AG04450 (cell line): ENCODE data around the gene HES2. TPM values are rescaled to one million over a fixed set of nuclear protein-coding genes. Genes with fewer than 3 reads are reported as not detected.
"Not testable (repeated sequence)": the region's sequence is repeated elsewhere in the genome, so short reads cannot be mapped to it uniquely, and the experiment has no call there.

Experiments
- CTCF ChIA-PET: fragments of 300-600, 350-600 bp; formaldehyde crosslinking; extraction: SDS; loops from one replicate; lab custom pipeline; 2022; ENCODE audit warnings: antibody characterized with exemption, inconsistent platforms; lab: Charles Lee
- POLR2A ChIA-PET: fragments of 350-600 bp; formaldehyde crosslinking; extraction: SDS; loops from one replicate; lab custom pipeline; 2021; ENCODE audit warnings: antibody characterized with exemption, inconsistent platforms; lab: Yijun Ruan, JAX
- DNase-seq: peaks from one replicate; pipeline ENCODE4 v3.0.0-alpha.2; 2011; ENCODE audit warnings: low read depth, low spot score
- H3K27ac ChIP-seq: one replicate; pipeline ENCODE4 v1.5.1; 2012; ENCODE audit warnings: low read depth, low read length, control low read depth
- H3K27me3 ChIP-seq: one replicate; pipeline ENCODE4 v1.6.0; 2012; ENCODE audit warnings: low read length; ENCODE audit not compliant: control insufficient read depth, insufficient read depth
- H3K4me3 ChIP-seq: 2 replicates; pipeline ENCODE4 v1.5.1; 2011; ENCODE audit warnings: mild to moderate bottlenecking, low read depth, low read length, control low read depth
- H3K9me3 ChIP-seq: 2 replicates; pipeline ENCODE4 v1.5.1; 2012; ENCODE audit warnings: low read length; ENCODE audit not compliant: control insufficient read depth, insufficient read depth
- polyA plus RNA-seq: library from polyadenylated mRNA; depleted of rRNA; stranded (reverse); fragments of >200 nt; gene quantifications from 2 replicates; pipeline ENCODE4 v1.2.3, GENCODE V29; 2011; rRNA removed
- small RNA-seq: library from RNA; depleted of rRNA; stranded (forward); fragments of <200 nt; gene quantifications from one replicate; pipeline ENCODE3, GENCODE V24; 2012; ENCODE audit warnings: low read depth; ENCODE audit not compliant: insufficient read length
- TF ChIP-seq, protein P1 (sequence below): IDR thresholded peaks from 2 replicates; pipeline ENCODE4 v1.5.1; 2011; ENCODE audit warnings: low read depth, low read length, control low read depth, inconsistent platforms

The HES2 gene
- polyA plus RNA-seq, 1 experiment = not detected

GRCh38 chr1:6365047-6365446, 54.7 kb downstream of the HES2 start:
- H3K27ac ChIP-seq = no peak overlapping the region
- POLR2A ChIA-PET = no interaction called here
- peaks cover 17% of the 10 kb centered on the region for H3K9me3 ChIP-seq
- CTCF ChIA-PET = interaction anchor here (0.7 to 5.8 kb wide), 5 partner anchors 18 to 76 kb away, joined by 5 to 41 read pairs (median 7); no protein-coding TSS in a partner anchor
- H3K27me3 ChIP-seq = no peaks in the 10 kb centered on the region
- no peak overlapping the region for H3K4me3 ChIP-seq
- TF ChIP-seq, protein P1, sequence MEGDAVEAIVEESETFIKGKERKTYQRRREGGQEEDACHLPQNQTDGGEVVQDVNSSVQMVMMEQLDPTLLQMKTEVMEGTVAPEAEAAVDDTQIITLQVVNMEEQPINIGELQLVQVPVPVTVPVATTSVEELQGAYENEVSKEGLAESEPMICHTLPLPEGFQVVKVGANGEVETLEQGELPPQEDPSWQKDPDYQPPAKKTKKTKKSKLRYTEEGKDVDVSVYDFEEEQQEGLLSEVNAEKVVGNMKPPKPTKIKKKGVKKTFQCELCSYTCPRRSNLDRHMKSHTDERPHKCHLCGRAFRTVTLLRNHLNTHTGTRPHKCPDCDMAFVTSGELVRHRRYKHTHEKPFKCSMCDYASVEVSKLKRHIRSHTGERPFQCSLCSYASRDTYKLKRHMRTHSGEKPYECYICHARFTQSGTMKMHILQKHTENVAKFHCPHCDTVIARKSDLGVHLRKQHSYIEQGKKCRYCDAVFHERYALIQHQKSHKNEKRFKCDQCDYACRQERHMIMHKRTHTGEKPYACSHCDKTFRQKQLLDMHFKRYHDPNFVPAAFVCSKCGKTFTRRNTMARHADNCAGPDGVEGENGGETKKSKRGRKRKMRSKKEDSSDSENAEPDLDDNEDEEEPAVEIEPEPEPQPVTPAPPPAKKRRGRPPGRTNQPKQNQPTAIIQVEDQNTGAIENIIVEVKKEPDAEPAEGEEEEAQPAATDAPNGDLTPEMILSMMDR = no peak
- no peak for DNase-seq

- CTCF ChIA-PET = interaction anchor here (0.6 to 5.8 kb wide), 20 partner anchors 11 to 126 kb away, joined by 3 to 79 read pairs (median 4); no protein-coding TSS in a partner anchor
These were observed 56.4 kb downstream of the HES2 start for GRCh38 chr1:6363085-6363884.

More at GRCh38 chr1:6363085-6363884, 56.4 kb downstream of the HES2 start:
- not testable (repeated sequence) for DNase-seq, H3K27ac ChIP-seq, H3K4me3 ChIP-seq, H3K27me3 ChIP-seq
- TF ChIP-seq, protein P1 = peak; percentile 54
- POLR2A ChIA-PET = interaction anchor here (1.3 kb wide), 1 partner anchor 31 kb away, joined by 3 read pairs; the partner anchor contains the start of gene ACOT7
- peaks cover 12% of the 10 kb centered on the region for H3K9me3 ChIP-seq

Small RNA genes lying within 50 kb of the gene (small RNA-seq; reads per million reads assigned to genes)
- not detected for gene MIR4252

Other genes starting within 250 kb of the HES2 start
- gene CHD5, start 239.6 kb downstream of the HES2 start, polyA plus RNA-seq = 0.02 and 0.06 TPM in 2 replicates
- 283 and 393 TPM in 2 replicates for gene RPL22, start 220.3 kb downstream of the HES2 start, polyA plus RNA-seq
- 7.2 and 8.7 TPM in 2 replicates for gene RNF207, start 213.8 kb downstream of the HES2 start, polyA plus RNA-seq
- gene ICMT, start 184.0 kb downstream of the HES2 start, polyA plus RNA-seq = 59.3 and 65.3 TPM in 2 replicates
- gene HES3, start 175.7 kb downstream of the HES2 start, polyA plus RNA-seq = not detected in 2 replicates
- 4.7 and 6.1 TPM in 2 replicates for gene GPR153, start 158.8 kb downstream of the HES2 start, polyA plus RNA-seq
- gene ACOT7, start 26.2 kb downstream of the HES2 start, polyA plus RNA-seq = 80.1 and 102 TPM in 2 replicates
- not detected in 2 replicates for gene ESPN, start 4.9 kb upstream of the HES2 start, polyA plus RNA-seq
- 2.7 and 3.3 TPM in 2 replicates for gene TNFRSF25, start 46.3 kb upstream of the HES2 start, polyA plus RNA-seq
- gene PLEKHG5, start 71.7 kb upstream of the HES2 start, polyA plus RNA-seq = 4.2 and 5.4 TPM in 2 replicates
- 17.9 and 23.6 TPM in 2 replicates for gene NOL9, start 134.6 kb upstream of the HES2 start, polyA plus RNA-seq
- 0.05 TPM in 2 replicates for gene TAS1R1, start 135.4 kb upstream of the HES2 start, polyA plus RNA-seq
- gene ZBTB48, start 160.1 kb upstream of the HES2 start, polyA plus RNA-seq = 7.5 and 8.8 TPM in 2 replicates
- 11.7 and 12.8 TPM in 2 replicates for gene KLHL21, start 182.9 kb upstream of the HES2 start, polyA plus RNA-seq
- gene PHF13, start 193.8 kb upstream of the HES2 start, polyA plus RNA-seq = 11.1 and 11.6 TPM in 2 replicates
- gene THAP3, start 204.9 kb upstream of the HES2 start, polyA plus RNA-seq = 7.8 and 8.8 TPM in 2 replicates